Measurements from ENCODE around the gene STXBP2.

DNA sequence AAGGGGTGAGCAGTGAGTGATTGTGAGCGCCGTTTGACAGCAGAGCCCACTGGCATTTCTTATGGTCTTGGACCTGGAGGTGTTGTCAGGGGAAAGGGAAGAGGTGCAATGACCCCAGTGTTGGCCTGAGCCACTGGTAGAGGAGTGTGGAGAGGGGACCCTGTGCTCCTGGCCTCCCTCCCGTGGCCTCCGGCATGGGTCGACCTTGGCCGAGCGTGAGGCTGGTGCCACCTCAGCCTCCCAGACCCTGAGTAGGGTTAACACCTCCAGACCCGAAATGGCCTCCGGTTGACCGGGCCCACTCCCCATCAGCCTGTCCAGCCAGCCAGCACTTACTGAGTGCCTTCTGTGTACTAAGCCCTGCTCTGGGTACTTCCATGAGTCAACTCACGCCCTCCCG lies 50.3 kb downstream of the STXBP2 start:
- TF ChIP-seq, protein P1, sequence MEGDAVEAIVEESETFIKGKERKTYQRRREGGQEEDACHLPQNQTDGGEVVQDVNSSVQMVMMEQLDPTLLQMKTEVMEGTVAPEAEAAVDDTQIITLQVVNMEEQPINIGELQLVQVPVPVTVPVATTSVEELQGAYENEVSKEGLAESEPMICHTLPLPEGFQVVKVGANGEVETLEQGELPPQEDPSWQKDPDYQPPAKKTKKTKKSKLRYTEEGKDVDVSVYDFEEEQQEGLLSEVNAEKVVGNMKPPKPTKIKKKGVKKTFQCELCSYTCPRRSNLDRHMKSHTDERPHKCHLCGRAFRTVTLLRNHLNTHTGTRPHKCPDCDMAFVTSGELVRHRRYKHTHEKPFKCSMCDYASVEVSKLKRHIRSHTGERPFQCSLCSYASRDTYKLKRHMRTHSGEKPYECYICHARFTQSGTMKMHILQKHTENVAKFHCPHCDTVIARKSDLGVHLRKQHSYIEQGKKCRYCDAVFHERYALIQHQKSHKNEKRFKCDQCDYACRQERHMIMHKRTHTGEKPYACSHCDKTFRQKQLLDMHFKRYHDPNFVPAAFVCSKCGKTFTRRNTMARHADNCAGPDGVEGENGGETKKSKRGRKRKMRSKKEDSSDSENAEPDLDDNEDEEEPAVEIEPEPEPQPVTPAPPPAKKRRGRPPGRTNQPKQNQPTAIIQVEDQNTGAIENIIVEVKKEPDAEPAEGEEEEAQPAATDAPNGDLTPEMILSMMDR (IDR thresholded peaks at IDR 0.05 in 8 of 11, conservative IDR thresholded peaks at IDR 0.05 in 3 of 11) = no peak
- no peak for TF ChIP-seq POLR2A (IDR thresholded peaks at IDR 0.05)
